ENCODE data around the gene CLIC4.

DNA sequence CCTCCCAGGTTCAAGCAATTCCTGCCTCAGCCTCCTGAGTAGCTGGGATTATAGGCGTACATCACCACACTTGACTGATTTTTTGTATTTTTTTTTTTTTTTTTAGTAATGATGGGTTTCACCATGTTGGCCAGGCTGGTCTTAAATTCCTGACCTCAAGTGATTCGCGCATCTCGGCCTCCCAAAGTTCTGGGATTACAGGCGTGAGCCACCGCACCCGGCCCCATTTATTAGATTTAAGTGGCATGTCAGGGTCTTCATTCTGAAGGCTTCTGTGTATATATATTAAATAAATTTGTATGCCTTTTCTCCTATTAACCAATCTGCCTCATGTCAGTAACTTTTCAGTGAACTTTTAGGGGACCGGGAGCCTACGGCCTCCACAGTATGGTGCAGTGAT is 6.0 kb upstream of the CLIC4 start:
- TF ChIP-seq, protein P1, sequence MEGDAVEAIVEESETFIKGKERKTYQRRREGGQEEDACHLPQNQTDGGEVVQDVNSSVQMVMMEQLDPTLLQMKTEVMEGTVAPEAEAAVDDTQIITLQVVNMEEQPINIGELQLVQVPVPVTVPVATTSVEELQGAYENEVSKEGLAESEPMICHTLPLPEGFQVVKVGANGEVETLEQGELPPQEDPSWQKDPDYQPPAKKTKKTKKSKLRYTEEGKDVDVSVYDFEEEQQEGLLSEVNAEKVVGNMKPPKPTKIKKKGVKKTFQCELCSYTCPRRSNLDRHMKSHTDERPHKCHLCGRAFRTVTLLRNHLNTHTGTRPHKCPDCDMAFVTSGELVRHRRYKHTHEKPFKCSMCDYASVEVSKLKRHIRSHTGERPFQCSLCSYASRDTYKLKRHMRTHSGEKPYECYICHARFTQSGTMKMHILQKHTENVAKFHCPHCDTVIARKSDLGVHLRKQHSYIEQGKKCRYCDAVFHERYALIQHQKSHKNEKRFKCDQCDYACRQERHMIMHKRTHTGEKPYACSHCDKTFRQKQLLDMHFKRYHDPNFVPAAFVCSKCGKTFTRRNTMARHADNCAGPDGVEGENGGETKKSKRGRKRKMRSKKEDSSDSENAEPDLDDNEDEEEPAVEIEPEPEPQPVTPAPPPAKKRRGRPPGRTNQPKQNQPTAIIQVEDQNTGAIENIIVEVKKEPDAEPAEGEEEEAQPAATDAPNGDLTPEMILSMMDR (IDR thresholded peaks at IDR 0.05) = no peak
- TF ChIP-seq POLR2A (IDR thresholded peaks at IDR 0.05) = no peak

Data from upper lobe of left lung (tissue), 4 donors.